BJ (cell line): ENCODE measurements around the gene VASP. TPM values are rescaled to one million over a fixed set of nuclear protein-coding genes. Genes with fewer than 3 reads are reported as not detected.

Experiments
- CTCF ChIA-PET: fragments of 350-600 bp; formaldehyde crosslinking; extraction: SDS; loops from one replicate; lab custom pipeline; 2021; ENCODE audit warnings: antibody characterized with exemption, inconsistent platforms; lab: Yijun Ruan, JAX
- POLR2A ChIA-PET: fragments of 300-600 bp; sonication (Branson Sonifier 250); formaldehyde crosslinking; extraction: SDS; loops from one replicate; lab custom pipeline; 2021; ENCODE audit warnings: antibody characterized with exemption; lab: Charles Lee
- DNase-seq: peaks from one replicate; pipeline ENCODE4 v3.0.0-alpha.2; 2011; ENCODE audit warnings: low read depth
- H3K27me3 ChIP-seq: 2 replicates; pipeline ENCODE4 v1.6.0; 2011; ENCODE audit warnings: low read length; ENCODE audit not compliant: control insufficient read depth, insufficient read depth
- H3K36me3 ChIP-seq: 2 replicates; pipeline ENCODE4 v1.5.1; 2011; ENCODE audit warnings: low read length; ENCODE audit not compliant: control insufficient read depth, insufficient read depth
- H3K4me3 ChIP-seq: 2 replicates; pipeline ENCODE4 v1.5.1; 2011; ENCODE audit warnings: low read depth, mild to moderate bottlenecking, control low read depth, low read length
- CTCF ChIP-seq: IDR thresholded peaks from 2 replicates; pipeline ENCODE4 v1.5.1; 2011; ENCODE audit warnings: low read depth, mild to moderate bottlenecking, control low read depth, inconsistent platforms, low read length, moderate library complexity; ENCODE audit not compliant: insufficient read depth
- polyA plus RNA-seq: library from polyadenylated mRNA; depleted of rRNA; stranded (reverse); fragments of >200 nt; gene quantifications from 2 replicates; pipeline ENCODE4 v1.2.3, GENCODE V29; 2011

The VASP gene
- polyA plus RNA-seq, 1 experiment, result 117 TPM

DNA sequence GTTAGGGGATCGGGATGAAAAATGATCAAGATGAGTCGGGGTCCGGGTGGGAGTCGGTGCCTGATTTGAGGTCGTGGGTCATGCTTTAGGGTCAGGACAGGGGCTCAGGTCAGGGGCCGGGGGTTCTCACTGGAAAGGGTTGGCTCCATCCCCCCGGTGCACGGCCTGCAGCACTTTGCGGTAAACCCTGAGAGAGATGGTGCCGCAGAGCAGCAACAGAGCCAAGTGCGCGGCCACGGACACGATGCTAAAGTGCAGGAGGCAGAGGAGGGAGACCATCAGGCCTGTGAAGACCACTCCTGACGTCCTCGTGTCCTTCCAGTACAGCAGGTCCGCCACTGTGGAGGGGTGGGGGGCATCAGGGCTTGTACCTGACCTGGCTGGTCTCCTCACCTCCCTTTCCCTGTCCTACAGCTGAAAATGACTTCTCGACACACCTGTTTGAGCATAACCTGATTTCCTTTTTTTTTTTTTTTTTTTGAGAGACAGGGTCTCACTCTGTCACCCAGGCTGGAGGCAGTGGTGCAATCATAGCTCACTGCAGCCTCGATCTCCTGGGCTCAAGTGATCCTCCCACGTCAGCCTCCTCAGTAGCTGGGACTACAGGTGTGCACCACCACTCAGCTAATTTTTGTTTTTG, 17.9 kb upstream of the VASP start:
- H3K4me3 ChIP-seq, result no peak overlapping the region

GRCh38 chr19:45492137-45492626, 15.1 kb upstream of the VASP start:
- CTCF ChIA-PET, result interaction anchor here (1.1 to 23.1 kb wide), 4 partner anchors 14 to 154 kb away, joined by 3 to 764 read pairs (median 6); partner anchors contain the start of gene ERCC1
- TF ChIP-seq CTCF, result no peak
- peak overlapping the region; percentile 75 for H3K4me3 ChIP-seq
- DNase-seq, result no peak
- no peaks in the 10 kb centered on the region for H3K27me3 ChIP-seq
- POLR2A ChIA-PET, result no interaction called here
- peaks cover 2% of the 10 kb centered on the region; the same call in 1 of the 2 replicates for H3K36me3 ChIP-seq

More for the DNA sequence above, 17.9 kb upstream of the VASP start:
- ChIA-PET CTCF (interaction anchor here (0.9 to 23.1 kb wide), 3 partner anchors 12 to 152 kb away, joined by 3 to 764 read pairs (median 50); partner anchors contain the start of gene ERCC1), POLR2A (no interaction called here)
- peaks cover 2% of the 10 kb centered on the region; the same call in 1 of the 2 replicates for H3K36me3 ChIP-seq
- H3K27me3 ChIP-seq, result no peaks in the 10 kb centered on the region
- no peak for TF ChIP-seq CTCF
- DNase-seq, result no peak

GRCh38 chr19:45492627-45493470, 14.4 kb upstream of the VASP start:
- ChIA-PET POLR2A (no interaction called here), CTCF (interaction anchor here (0.6 to 23.1 kb wide), 11 partner anchors 7 to 153 kb away, joined by 3 to 764 read pairs (median 3); partner anchors contain the start of gene ERCC1)
- Histone ChIP-seq H3K36me3 (peaks cover 2% of the 10 kb centered on the region; the same call in 1 of the 2 replicates), H3K27me3 (no peaks in the 10 kb centered on the region), H3K4me3 (peak overlapping the region; percentile 75)
- no peak for TF ChIP-seq CTCF
- peak; percentile 47 for DNase-seq

DNA sequence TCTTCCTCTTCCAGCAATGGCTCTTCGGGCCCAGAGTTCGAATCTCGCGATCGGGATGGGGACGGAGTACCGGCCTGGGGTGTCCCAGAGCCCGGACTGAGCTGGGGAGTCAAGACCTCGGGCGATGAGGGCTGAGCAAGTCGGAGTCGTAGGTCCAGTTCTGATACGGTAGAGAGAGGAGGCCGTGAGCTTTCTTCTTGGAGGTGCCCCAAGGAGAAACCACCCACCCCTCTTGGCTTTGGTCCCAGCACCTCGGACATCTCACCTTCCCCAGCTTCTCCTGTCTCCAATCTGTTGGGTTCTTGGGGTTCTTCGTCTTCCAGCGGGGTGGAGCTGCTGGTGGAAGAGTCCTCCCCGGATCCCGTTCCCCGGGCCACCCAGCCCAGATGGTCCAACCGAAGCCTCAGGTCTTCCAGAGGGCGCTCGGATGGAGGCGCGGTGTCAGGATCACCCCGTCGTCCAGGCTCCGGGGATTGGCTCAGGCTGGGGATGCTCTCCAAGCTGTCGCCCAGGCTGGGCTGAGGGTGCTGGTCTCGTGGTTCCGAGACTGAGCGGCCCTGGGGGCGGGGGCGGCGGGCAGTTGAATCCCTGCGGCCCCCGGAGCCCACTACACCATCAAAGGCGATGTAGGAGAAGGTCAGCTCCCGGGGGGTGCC, 12.9 kb upstream of the VASP start:
- H3K4me3 ChIP-seq, result no peak overlapping the region
- no peaks in the 10 kb centered on the region for H3K36me3 ChIP-seq
- H3K27me3 ChIP-seq, result no peaks in the 10 kb centered on the region
- no peak for TF ChIP-seq CTCF
- POLR2A ChIA-PET, result no interaction called here
- DNase-seq, result no peak
- CTCF ChIA-PET, result interaction anchor here (0.8 to 6.1 kb wide), 8 partner anchors 8 to 186 kb away, joined by 3 to 56 read pairs (median 4); no protein-coding TSS in a partner anchor
